IPS-18c (cell line): ENCODE measurements around the gene FAIM2.
"Not testable (repeated sequence)": the region's sequence is repeated elsewhere in the genome, so short reads cannot be mapped to it uniquely, and the experiment has no call there.

Experiments
- H3K4me3 ChIP-seq: 2 replicates; pipeline ENCODE4 v1.7.0; 2013; ENCODE audit warnings: low read depth, mild to moderate bottlenecking, low read length, moderate library complexity; ENCODE audit not compliant: insufficient read depth
- H3K9me3 ChIP-seq: one replicate; pipeline ENCODE4 v1.6.1; 2013; ENCODE audit warnings: mild to moderate bottlenecking, low read length, moderate library complexity; ENCODE audit not compliant: control insufficient read depth, insufficient read depth

FAIM2 gene

DNA sequence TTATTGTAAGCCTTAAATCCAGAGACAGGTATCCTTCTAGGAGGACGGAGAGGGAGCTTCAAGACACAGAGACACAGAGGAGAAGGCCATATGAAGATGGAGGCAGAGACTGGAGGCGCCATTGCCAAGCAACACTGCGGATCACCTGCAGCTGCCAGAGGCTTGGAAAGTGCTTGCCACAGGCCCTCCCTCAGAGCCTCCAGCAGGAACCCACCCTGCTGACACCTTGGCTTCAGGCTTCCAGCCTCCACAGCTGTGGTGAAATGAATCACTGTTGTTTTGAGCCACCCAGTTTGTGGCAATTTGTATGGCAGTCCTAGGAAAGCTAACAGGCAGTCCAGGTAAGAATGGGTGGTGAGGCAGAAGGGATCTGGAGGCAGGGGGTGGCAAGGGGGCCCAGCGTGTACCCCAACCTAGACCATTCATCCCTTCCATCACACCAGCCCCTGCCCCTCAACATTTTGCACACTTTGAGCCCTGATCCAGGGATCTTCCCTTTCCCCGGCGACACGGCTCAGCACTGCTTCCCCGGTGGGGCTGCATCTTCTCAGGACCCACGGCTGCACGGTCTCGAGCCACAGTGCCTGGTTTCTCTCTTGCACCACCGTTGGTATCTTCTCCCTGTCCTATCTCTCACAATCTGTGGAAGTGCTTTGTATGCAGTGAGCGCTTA, 38.5 kb downstream of the FAIM2 start:
- Histone ChIP-seq H3K9me3 (no peaks in the 10 kb centered on the region), H3K4me3 (no peak overlapping the region)

DNA sequence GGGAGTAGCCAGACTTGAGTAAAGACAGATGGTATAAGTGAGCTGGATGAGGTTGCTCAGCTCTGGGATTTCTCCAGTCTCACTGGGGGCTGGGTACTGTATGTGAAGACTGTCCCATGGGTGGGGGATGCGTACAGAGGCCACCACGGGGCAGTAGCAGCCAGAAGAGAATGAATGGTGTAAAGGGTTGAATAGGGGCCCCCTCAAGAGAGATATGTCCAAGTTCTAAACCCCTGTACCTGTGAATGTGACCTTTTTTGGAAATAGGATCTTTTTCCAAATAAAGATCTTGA, 39.0 kb downstream of the FAIM2 start:
- Histone ChIP-seq H3K4me3 (no peak overlapping the region), H3K9me3 (no peaks in the 10 kb centered on the region)

GRCh38 chr12:49863946-49864797, 39.5 kb downstream of the FAIM2 start:
- H3K4me3 ChIP-seq: no peak overlapping the region
- H3K9me3 ChIP-seq: no peaks in the 10 kb centered on the region

DNA sequence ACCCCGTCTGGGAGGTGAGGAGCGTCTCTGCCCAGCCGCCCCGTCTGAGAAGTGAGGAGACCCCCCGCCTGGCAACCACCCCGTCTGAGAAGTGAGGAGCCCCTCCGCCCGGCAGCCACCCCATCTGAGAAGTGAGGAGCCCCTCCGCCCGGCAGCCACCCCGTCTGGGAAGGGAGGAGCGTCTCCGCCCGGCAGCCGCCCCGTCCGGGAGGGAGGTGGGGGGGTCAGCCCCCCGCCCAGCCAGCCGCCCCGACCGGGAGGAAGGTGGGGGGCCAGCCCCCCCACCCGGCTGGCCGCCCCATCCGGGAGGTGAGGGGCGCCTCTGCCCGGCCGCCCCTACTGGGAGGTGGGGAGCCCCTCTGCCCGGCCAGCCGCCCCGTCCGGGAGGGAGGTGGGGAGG, 42.8 kb downstream of the FAIM2 start:
- H3K4me3 ChIP-seq, H3K9me3 ChIP-seq: not testable (repeated sequence)

- not testable (repeated sequence) for H3K9me3 ChIP-seq, H3K4me3 ChIP-seq
Measured at GRCh38 chr12:49855890-49856289, 47.8 kb downstream of the FAIM2 start.

DNA sequence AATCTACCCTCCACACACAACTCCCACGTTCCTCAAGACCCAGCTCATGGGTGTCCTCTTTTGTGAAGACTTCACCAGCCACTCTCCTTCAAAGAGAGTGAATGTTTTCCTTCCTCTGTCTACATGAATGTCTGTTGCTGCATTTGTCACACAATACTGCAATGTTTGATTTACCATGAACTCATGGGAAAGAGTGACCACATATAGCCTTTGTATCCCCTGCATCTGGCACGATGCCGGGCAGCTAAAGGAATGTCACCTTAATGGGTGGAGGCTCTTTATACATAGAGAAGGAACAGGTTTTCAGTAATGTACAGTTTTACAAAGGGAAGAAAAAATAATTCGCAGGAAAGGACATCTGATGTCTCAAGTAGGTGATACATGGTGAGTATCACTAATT, 48.7 kb downstream of the FAIM2 start:
- H3K9me3 ChIP-seq: peaks cover 2% of the 10 kb centered on the region
- H3K4me3 ChIP-seq: no peak overlapping the region

DNA sequence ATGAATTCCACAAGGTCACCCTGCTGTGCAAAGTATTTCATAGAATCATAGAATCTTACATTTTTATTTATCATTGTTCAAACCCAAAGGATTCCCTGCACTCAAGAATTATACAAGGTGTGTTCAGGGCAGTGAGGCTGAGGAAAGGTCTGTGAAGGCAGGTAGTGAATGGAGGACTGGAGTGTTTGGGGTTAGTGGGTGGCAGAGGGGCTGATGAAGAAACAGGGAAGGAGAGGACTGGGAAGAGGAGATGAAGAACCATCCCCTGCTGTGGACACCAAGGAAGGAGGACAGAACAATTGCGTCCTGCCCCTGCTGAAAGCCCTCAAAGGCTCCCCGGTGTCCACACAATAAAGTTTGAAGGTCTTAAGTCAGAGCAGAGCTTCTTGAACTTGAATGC, 50.0 kb downstream of the FAIM2 start:
- H3K4me3 ChIP-seq: no peak overlapping the region
- peaks cover 2% of the 10 kb centered on the region for H3K9me3 ChIP-seq

- Histone ChIP-seq H3K4me3 (no peak overlapping the region), H3K9me3 (no peaks in the 10 kb centered on the region)
Measured at GRCh38 chr12:49847161-49847560, 56.5 kb downstream of the FAIM2 start.

DNA sequence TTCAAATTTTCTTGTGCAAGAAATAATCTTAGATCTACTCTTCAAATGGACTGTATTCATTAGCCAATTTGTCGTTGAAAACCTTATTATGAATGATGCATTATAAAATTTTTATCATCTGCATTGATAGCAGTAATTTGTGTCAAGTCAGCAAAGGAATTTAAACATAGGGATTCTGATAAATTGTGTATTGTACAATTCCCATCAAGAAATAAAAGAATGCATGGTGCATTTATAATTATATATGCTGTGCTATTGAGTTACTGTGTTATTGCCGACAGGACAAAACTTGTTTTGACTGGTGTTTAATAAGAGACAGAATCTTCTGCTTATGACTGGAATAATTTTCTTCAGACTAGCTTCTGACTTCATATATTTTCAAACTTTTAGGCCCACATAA, 57.7 kb downstream of the FAIM2 start:
- Histone ChIP-seq H3K9me3 (no peaks in the 10 kb centered on the region), H3K4me3 (no peak overlapping the region)

- Histone ChIP-seq H3K4me3 (no peak overlapping the region), H3K9me3 (no peaks in the 10 kb centered on the region)
Measured at GRCh38 chr12:49843876-49844437, 59.7 kb downstream of the FAIM2 start.

DNA sequence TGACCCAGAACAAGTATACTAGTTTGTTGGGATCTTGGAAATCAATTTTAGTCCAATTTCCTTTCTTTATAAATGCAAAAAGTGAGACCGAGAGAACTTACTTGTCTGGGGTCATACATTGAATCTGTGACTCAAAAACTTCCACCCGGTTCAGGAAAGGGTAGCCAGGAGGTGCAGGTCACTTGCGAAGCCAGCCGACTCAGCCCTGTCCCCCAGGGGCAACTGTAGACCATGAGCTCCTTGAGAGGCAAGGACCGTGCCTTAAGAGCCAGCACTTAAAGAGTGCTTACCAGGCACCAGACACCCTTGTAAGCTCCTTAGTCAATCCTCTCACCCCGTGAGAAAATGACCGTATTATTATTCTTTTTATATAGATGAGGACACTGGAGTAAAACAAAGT, 60.3 kb downstream of the FAIM2 start:
- Histone ChIP-seq H3K9me3 (no peaks in the 10 kb centered on the region), H3K4me3 (peak overlapping the region; percentile 85)

GRCh38 chr12:49842519-49843352, 61.0 kb downstream of the FAIM2 start, which contains the start of gene BCDIN3D:
Gene BCDIN3D, minus strand, starts transcription at chr12:49843106. Its CDS starts 19 bp downstream, at chr12:49843087.
- peak within 1 kb of the TSS; percentile 85 for H3K4me3 ChIP-seq
- H3K9me3 ChIP-seq: no peaks in the 10 kb centered on the region

DNA sequence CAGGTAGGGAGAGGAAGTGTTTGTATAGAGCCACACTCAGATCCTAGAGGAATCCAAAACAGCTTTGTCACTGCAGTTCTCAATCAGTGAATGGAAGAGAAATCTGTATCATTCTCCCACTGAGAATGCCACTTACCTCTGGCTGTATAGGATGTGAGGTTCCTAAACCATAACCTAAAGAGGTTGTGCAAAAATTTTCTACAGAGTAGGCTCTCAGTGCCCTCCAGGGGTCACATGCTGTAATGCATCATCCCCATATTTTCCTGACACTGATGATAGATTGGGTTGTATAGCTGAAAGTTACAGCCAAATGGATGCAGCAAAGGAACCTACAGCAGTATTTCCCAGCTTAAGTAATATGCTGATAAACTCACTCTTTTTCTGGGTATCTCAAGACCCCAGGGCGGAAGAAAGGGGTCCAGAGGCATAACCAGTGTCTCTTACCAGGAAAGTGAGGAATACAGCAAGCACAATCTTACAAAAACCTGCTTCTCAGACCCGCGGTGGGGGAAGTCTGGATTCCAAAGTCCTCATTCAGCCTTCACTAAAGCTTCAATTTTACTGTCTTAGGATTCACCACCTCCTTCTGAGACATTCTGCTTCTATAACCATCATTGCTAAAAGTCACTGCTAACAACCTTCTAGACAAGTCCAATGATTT, 64.6 kb downstream of the FAIM2 start:
- no peak overlapping the region for H3K4me3 ChIP-seq
- H3K9me3 ChIP-seq: no peaks in the 10 kb centered on the region

DNA sequence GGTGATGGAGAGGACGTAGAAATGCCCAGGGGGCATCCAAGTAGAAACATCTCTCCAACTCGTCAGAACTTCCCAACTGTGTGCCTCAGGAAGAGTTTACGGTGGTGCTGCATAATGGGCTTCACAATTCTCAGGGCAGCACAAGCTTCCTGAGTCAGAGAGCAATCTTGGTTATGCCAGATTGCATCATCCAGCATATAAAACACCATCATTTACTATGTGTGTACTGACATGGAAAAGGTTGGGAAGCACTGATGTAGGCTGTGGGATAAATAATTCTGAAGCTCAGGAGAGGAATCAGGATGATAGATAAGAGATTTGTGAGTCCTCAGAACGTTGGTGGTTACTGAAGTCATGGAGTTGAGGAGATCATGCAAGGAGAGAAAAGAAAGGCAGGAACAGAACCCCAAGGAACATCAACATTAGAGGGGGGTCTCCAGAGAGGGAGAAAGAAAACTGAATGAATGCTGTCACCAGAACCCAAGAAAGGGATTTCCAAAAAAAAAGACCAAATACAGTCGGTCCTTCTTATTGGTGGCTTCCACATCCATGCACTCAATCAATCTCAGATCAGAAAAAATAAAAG, 70.8 kb downstream of the FAIM2 start:
- no peaks in the 10 kb centered on the region for H3K9me3 ChIP-seq
- H3K4me3 ChIP-seq: no peak overlapping the region

DNA sequence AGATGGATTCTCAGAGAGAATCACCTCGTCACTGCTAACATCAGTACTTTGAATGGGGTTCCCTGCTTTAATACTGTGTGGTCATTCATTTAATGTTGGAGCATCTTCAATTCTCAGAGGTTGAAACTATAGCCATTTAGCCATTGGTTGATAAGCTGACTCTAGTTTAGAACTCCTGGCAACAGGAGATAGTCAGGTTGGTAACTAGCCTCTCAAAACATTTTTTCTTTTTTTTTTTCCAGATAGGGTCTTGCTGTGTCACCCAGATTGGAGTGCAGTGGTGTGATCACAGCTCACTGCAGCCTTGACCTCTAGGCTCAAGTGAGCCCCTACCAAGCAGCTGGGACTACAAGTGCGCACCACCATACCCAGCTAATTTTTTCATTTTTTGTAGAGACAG, 72.0 kb downstream of the FAIM2 start:
- Histone ChIP-seq H3K4me3 (no peak overlapping the region), H3K9me3 (no peaks in the 10 kb centered on the region)

GRCh38 chr12:49828133-49829091, 75.3 kb downstream of the FAIM2 start, which contains the start of gene NCKAP5L:
Gene NCKAP5L, minus strand, starts transcription at chr12:49828413. Its CDS starts 24,369 bp downstream, at chr12:49804044.
- H3K9me3 ChIP-seq: no peaks in the 10 kb centered on the region
- H3K4me3 ChIP-seq: peak within 1 kb of the TSS; percentile 71
